Measurements from ENCODE around the gene RALGAPA2. TPM values are rescaled to one million over a fixed set of nuclear protein-coding genes. Genes with fewer than 3 reads are reported as not detected.

The RALGAPA2 gene
- total and polyA plus RNA-seq, 2 of the 13 experiments (the other 11 are each of a cell fraction or from before 2014, with no cell fraction given) = 13.8 to 17.7 TPM

GRCh38 chr20:20713244-20713765 lies 861 bp upstream of the RALGAPA2 start (continued):
- TF ChIP-seq NFAT5 (CRISPR knock-in tag; IDR thresholded peaks at IDR 0.05) = no peak; the same call in 1 of the 2 replicates
- TF ChIP-seq SOX5 (CRISPR knock-in tag; IDR thresholded peaks at IDR 0.05; ENCODE audit: borderline replicate concordance) = no peak
- no peak; the same call in 1 of the 2 replicates for TF ChIP-seq EED (CRISPR knock-in tag; IDR thresholded peaks at IDR 0.05)
- no peak for TF ChIP-seq ZBTB46 (CRISPR knock-in tag; IDR thresholded peaks at IDR 0.05; ENCODE audit: borderline replicate concordance)
- TF ChIP-seq IRF1 (CRISPR knock-in tag; IDR thresholded peaks at IDR 0.05; ENCODE audit: low read depth) = no peak
- TF ChIP-seq YY1 (IDR thresholded peaks at IDR 0.05; ENCODE audit: insufficient read depth, insufficient replicate concordance, low read depth, low read length) = no peak
- TF ChIP-seq FLYWCH1 (CRISPR knock-in tag; IDR thresholded peaks at IDR 0.05) = no peak
- TF ChIP-seq ZNF670 (CRISPR knock-in tag; IDR thresholded peaks at IDR 0.05; ENCODE audit: borderline replicate concordance) = no peak
- no peak for TF ChIP-seq ARID5B (CRISPR knock-in tag; IDR thresholded peaks at IDR 0.05)
- 0 out of 2 replicates have a peak, but pooled peaks have one; percentile 15 for TF ChIP-seq CEBPG (CRISPR knock-in tag; IDR thresholded peaks at IDR 0.05)
- no peak for TF ChIP-seq DZIP1 (CRISPR knock-in tag; IDR thresholded peaks at IDR 0.05)
- TF ChIP-seq ZNF850 (CRISPR knock-in tag; conservative IDR thresholded peaks at IDR 0.05) = no peak
- TF ChIP-seq RARG (CRISPR knock-in tag; IDR thresholded peaks at IDR 0.05; ENCODE audit: low read depth) = 0 out of 2 replicates have a peak, but pooled peaks have one; percentile 2

Measured in HepG2 (cell line).